ENCODE data around the gene CAPN5. TPM values are rescaled to one million over a fixed set of nuclear protein-coding genes. Genes with fewer than 3 reads are reported as not detected.
A peak's percentile ranks its signal among the peaks of the same experiment; 100 is the strongest.

The CAPN5 gene
- polyA plus RNA-seq, 2 of the 4 experiments (the other 2 are of a cell fraction) = 9.4 to 12.9 TPM

- no peak for FAIRE-seq
- Histone ChIP-seq H3K27ac (peak overlapping the region; percentile 81 to 83), H3K4me2 (peak overlapping the region; percentile 60), H3K9me3 (peaks cover 5% of the 10 kb centered on the region; the same call in 1 of the 3 replicates), H3K4me3 (no peak overlapping the region), H3K4me1 (peaks cover 45% of the 10 kb centered on the region)
- ChIA-PET CTCF (interaction anchor here (0.6 to 4.5 kb wide), 15 partner anchors 8 to 261 kb away, joined by 3 to 50 read pairs (median 5); partner anchors contain the start of gene MYO7A), POLR2A (interaction anchor here (0.6 kb wide), 1 partner anchor 26 kb away, joined by 3 read pairs; no protein-coding TSS in a partner anchor)
- ATAC-seq = peak; percentile 92
- 37% methylated on average over 11 of the region's 11 CpGs for WGBS (ENCODE audit: missing lambda C conversion rate)
- peak; percentile 75 to 83 for DNase-seq (ENCODE audit: low read depth in 1 of 2, low spot score in 1 of 2)
- no peak for TF ChIP-seq ATOH8 (CRISPR knock-in tag; IDR thresholded peaks at IDR 0.05; ENCODE audit: low read depth)
- no peak for TF ChIP-seq USF2 (IDR thresholded peaks at IDR 0.05)
- TF ChIP-seq SMC3 (IDR thresholded peaks at IDR 0.05) = peak; percentile 22
- no peak for TF ChIP-seq EHF (CRISPR knock-in tag; IDR thresholded peaks at IDR 0.05)
- TF ChIP-seq MYC (IDR thresholded peaks at IDR 0.05; ENCODE audit: borderline replicate concordance, low read length) = no peak
- peak; percentile 29; the same call in 1 of the 2 replicates for TF ChIP-seq POLR2A (IDR thresholded peaks at IDR 0.05; ENCODE audit: low read length)
- TF ChIP-seq RFX5 (IDR thresholded peaks at IDR 0.05) = no peak
- peak; percentile 37 for TF ChIP-seq CTCF (IDR thresholded peaks at IDR 0.05)
- TF ChIP-seq MAX (IDR thresholded peaks at IDR 0.05) = peak; percentile 46; the same call in 1 of the 2 replicates
- no peak for TF ChIP-seq KDM1A (IDR thresholded peaks at IDR 0.05; ENCODE audit: low read depth)
- no peak for TF ChIP-seq ZFP36 (IDR thresholded peaks at IDR 0.05; ENCODE audit: borderline replicate concordance, partially characterized antibody)
- TF ChIP-seq ESRRA (IDR thresholded peaks at IDR 0.05; ENCODE audit: borderline replicate concordance, low read length) = no peak
- TF ChIP-seq HEYL (CRISPR knock-in tag; IDR thresholded peaks at IDR 0.05) = no peak
- TF ChIP-seq GATA3 (IDR thresholded peaks at IDR 0.05; ENCODE audit: borderline replicate concordance) = no peak
- peak; percentile 17 to 27; a peak in 1 of 5 replicates for TF ChIP-seq RAD21 (conservative IDR thresholded peaks at IDR 0.05 in 1 of 2, IDR thresholded peaks at IDR 0.05 in 1 of 2)
- TF ChIP-seq FOSL2 (IDR thresholded peaks at IDR 0.05) = no peak; the same call in 1 of the 2 replicates
- peak; percentile 20; the same call in 1 of the 2 replicates for TF ChIP-seq FOSL2 (CRISPR knock-in tag; IDR thresholded peaks at IDR 0.05)
- 0 out of 2 replicates have a peak, but pooled peaks have one; percentile 17 for TF ChIP-seq JUNB (IDR thresholded peaks at IDR 0.05)
- 0 out of 5 replicates have a peak, but pooled peaks of 1 of the 2 experiments have one; percentile 21 for TF ChIP-seq JUN (IDR thresholded peaks at IDR 0.05)
These were observed 6.7 kb downstream of the CAPN5 start for GRCh38 chr11:77073328-77074001.

- POLR2A ChIA-PET = no interaction called here
- Histone ChIP-seq H3K9me3 (peaks cover 5% of the 10 kb centered on the region; the same call in 1 of the 3 replicates), H3K4me3 (no peak overlapping the region), H3K4me1 (peaks cover 45% of the 10 kb centered on the region), H3K4me2 (peak overlapping the region; percentile 60), H3K27ac (peak overlapping the region; percentile 81 to 83)
- FAIRE-seq = no peak
- DNase-seq (ENCODE audit: low read depth in 1 of 2, low spot score in 1 of 2) = no peak
- ATAC-seq = peak in 1 of 2 experiments; percentile 3; a peak in 1 of 6 replicates
- TF ChIP-seq REST (IDR thresholded peaks at IDR 0.05) (no peak), ZFP36 (IDR thresholded peaks at IDR 0.05; ENCODE audit: borderline replicate concordance, partially characterized antibody) (no peak), JUN (IDR thresholded peaks at IDR 0.05) (no peak)
- WGBS (ENCODE audit: missing lambda C conversion rate) = 64% methylated on average over 5 of the region's 5 CpGs
- CTCF ChIA-PET = interaction anchor here (0.9 to 4.5 kb wide), 10 partner anchors 7 to 262 kb away, joined by 3 to 50 read pairs (median 5); no protein-coding TSS in a partner anchor
These were observed 7.4 kb downstream of the CAPN5 start for GRCh38 chr11:77074205-77074604.
